WTC11 (cell line): ENCODE measurements around the gene COL4A1. TPM values are rescaled to one million over a fixed set of nuclear protein-coding genes. Genes with fewer than 3 reads are reported as not detected.

Experiments
- ATAC-seq: fragments of 200-7000 bp; cut with Tn5 transposase; 2 replicates; pipeline ENCODE4 v1.10.0; 2021; ENCODE audit warnings: mild to moderate bottlenecking, moderate library complexity
- CTCF ChIA-PET: fragments of 300-600 bp; sonication (Branson Sonifier 250); formaldehyde crosslinking; loops from one replicate; lab custom pipeline; 2021; ENCODE audit warnings: antibody characterized with exemption; lab: Charles Lee
- POLR2A ChIA-PET: fragments of 350-600 bp; sonication (Branson Sonifier 250); formaldehyde crosslinking; loops from one replicate; lab custom pipeline; 2021; ENCODE audit warnings: antibody characterized with exemption; lab: Charles Lee
- DNase-seq: peaks from one replicate; pipeline ENCODE4 v3.0.0; 2021; ENCODE audit warnings: low spot score
- H3K27ac Mint-ChIP-seq: 2 replicates; pipeline ENCODE4 v1.8.0; 2021; ENCODE audit warnings: mixed read lengths
- H3K27me3 Mint-ChIP-seq: 2 replicates; pipeline ENCODE4 v1.8.0; 2021; ENCODE audit warnings: low read depth, mild to moderate bottlenecking, moderate library complexity, mixed read lengths
- H3K36me3 Mint-ChIP-seq: 2 replicates; pipeline ENCODE4 v1.8.0; 2021; ENCODE audit warnings: mixed read lengths
- H3K4me1 Mint-ChIP-seq: 2 replicates; pipeline ENCODE4 v1.8.0; 2022; ENCODE audit warnings: mixed read lengths
- H3K4me3 Mint-ChIP-seq: 2 replicates; pipeline ENCODE4 v1.8.0; 2021; ENCODE audit warnings: mild to moderate bottlenecking, moderate library complexity, mixed read lengths
- H3K9me3 Mint-ChIP-seq: 2 replicates; pipeline ENCODE4 v1.8.0; 2021; ENCODE audit warnings: mixed read lengths
- CBFB ChIP-seq: sonication (generic); formaldehyde crosslinking; IDR thresholded peaks from 2 replicates; pipeline ENCODE4 v1.8.1; 2022; ENCODE audit warnings: mild to moderate bottlenecking, low read depth, missing genetic modification reagents
- CDX4 ChIP-seq: fragments of 250-450 bp; sonication (Bioruptor Pico); IDR thresholded peaks from 2 replicates; pipeline ENCODE4 v1.9.0; 2021; ENCODE audit warnings: moderate library complexity, mild to moderate bottlenecking, inconsistent platforms, borderline replicate concordance
- E2F4 ChIP-seq: sonication (generic); formaldehyde crosslinking; IDR thresholded peaks from 2 replicates; pipeline ENCODE4 v1.8.1; 2022; ENCODE audit warnings: low read depth, mild to moderate bottlenecking, moderate library complexity, missing genetic modification reagents, borderline replicate concordance
- ESRRA ChIP-seq: sonication (generic); formaldehyde crosslinking; IDR thresholded peaks from 2 replicates; pipeline ENCODE4 v1.8.1; 2022; ENCODE audit warnings: mild to moderate bottlenecking, missing genetic modification reagents, borderline replicate concordance
- GTF2I ChIP-seq: fragments of 250-450 bp; sonication (Bioruptor Pico); conservative IDR thresholded peaks from 2 replicates; pipeline ENCODE4 v1.4.0; 2021; ENCODE audit warnings: mild to moderate bottlenecking
- IRF1 ChIP-seq: sonication (generic); formaldehyde crosslinking; IDR thresholded peaks from 2 replicates; pipeline ENCODE4 v1.8.0; 2023; ENCODE audit warnings: missing genetic modification reagents
- KAT7 ChIP-seq: sonication (generic); formaldehyde crosslinking; IDR thresholded peaks from 2 replicates; pipeline ENCODE4 v1.8.1; 2023; ENCODE audit warnings: missing genetic modification reagents, mild to moderate bottlenecking, borderline replicate concordance
- NR3C1 ChIP-seq: sonication (generic); formaldehyde crosslinking; conservative IDR thresholded peaks from 2 replicates; pipeline ENCODE4 v1.8.1; 2023; ENCODE audit warnings: low read depth, mild to moderate bottlenecking, missing genetic modification reagents
- PRDM15 ChIP-seq: sonication (generic); formaldehyde crosslinking; IDR thresholded peaks from 2 replicates; pipeline ENCODE4 v1.8.0; 2022; ENCODE audit warnings: missing genetic modification reagents
- TEAD4 ChIP-seq: sonication (generic); formaldehyde crosslinking; IDR thresholded peaks from 2 replicates; pipeline ENCODE4 v1.8.0; 2022; ENCODE audit warnings: mild to moderate bottlenecking, missing genetic modification reagents
- ZNF281 ChIP-seq: sonication (generic); formaldehyde crosslinking; IDR thresholded peaks from 2 replicates; pipeline ENCODE4 v1.8.0; 2023; ENCODE audit warnings: mild to moderate bottlenecking, missing genetic modification reagents
- ZSCAN18 ChIP-seq: fragments of 250-450 bp; sonication (Bioruptor Pico); IDR thresholded peaks from 2 replicates; pipeline ENCODE4 v2.1.2; 2022; ENCODE audit warnings: mild to moderate bottlenecking, moderate library complexity
- total RNA-seq: library from RNA; stranded (reverse); gene quantifications from 3 replicates; pipeline ENCODE4 v1.2.3, GENCODE V29; 2021
- TF ChIP-seq, protein P1 (sequence below): sonication (generic); formaldehyde crosslinking; IDR thresholded peaks from 2 replicates; pipeline ENCODE4 v1.8.1; 2022; ENCODE audit warnings: missing genetic modification reagents, borderline replicate concordance

The COL4A1 gene
- total RNA-seq, 1 experiment from 2014 or later = 89.6 TPM

DNA sequence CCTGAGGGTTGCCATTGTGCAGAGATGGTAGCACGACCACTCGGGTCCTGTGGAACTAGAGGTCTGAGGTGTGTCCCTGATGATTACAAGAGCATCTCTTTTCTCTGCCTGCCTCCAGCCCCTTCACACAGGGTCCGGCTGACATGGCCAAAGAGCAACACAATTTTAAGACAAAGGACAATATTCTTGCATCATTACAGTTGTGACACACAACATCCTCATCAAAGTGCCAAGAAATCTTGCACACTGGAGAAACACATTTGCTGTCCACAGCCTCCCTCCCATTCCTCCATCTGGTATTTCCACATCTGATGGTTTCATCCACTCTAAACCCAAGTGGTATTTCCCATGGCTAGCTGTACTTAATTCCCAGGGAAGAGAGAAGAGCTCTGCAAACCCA is 12.8 kb downstream of the COL4A1 start:
- ATAC-seq (no peak), DNase-seq (no peak)
- Mint-ChIP-seq H3K4me1 (peaks cover 17% of the 10 kb centered on the region), H3K9me3 (peaks cover 13% of the 10 kb centered on the region), H3K4me3 (no peak overlapping the region), H3K27me3 (no peaks in the 10 kb centered on the region), H3K36me3 (peaks cover 4% of the 10 kb centered on the region; the same call in 1 of the 2 replicates), H3K27ac (no peak overlapping the region)
- no peak for TF ChIP-seq CDX4 (CRISPR knock-in tag)
- TF ChIP-seq, protein P1, sequence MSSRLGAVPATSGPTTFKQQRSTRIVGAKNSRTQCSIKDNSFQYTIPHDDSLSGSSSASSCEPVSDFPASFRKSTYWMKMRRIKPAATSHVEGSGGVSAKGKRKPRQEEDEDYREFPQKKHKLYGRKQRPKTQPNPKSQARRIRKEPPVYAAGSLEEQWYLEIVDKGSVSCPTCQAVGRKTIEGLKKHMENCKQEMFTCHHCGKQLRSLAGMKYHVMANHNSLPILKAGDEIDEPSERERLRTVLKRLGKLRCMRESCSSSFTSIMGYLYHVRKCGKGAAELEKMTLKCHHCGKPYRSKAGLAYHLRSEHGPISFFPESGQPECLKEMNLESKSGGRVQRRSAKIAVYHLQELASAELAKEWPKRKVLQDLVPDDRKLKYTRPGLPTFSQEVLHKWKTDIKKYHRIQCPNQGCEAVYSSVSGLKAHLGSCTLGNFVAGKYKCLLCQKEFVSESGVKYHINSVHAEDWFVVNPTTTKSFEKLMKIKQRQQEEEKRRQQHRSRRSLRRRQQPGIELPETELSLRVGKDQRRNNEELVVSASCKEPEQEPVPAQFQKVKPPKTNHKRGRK (CRISPR knock-in tag) = no peak
- TF ChIP-seq PRDM15 = no peak
- TF ChIP-seq IRF1 = no peak
- no peak for TF ChIP-seq KAT7 (CRISPR knock-in tag)
- no peak for TF ChIP-seq NR3C1 (CRISPR knock-in tag)
- TF ChIP-seq GTF2I (CRISPR knock-in tag) = no peak
- TF ChIP-seq ZSCAN18 (CRISPR knock-in tag) = no peak
- no peak for TF ChIP-seq ESRRA (CRISPR knock-in tag)
- TF ChIP-seq E2F4 = no peak
- no peak for TF ChIP-seq TEAD4 (CRISPR knock-in tag)
- TF ChIP-seq CBFB (CRISPR knock-in tag) = no peak
- TF ChIP-seq ZNF281 (CRISPR knock-in tag) = no peak
- ChIA-PET CTCF (no interaction called here), POLR2A (no interaction called here)
